GM18505 (cell line): ENCODE measurements around the gene RAC2.
A peak's percentile ranks its signal among the peaks of the same experiment; 100 is the strongest.
"Not testable (repeated sequence)": the region's sequence is repeated elsewhere in the genome, so short reads cannot be mapped to it uniquely, and the experiment has no call there.

Source experiments
- ATAC-seq: cut with Tn5 transposase; IDR thresholded peaks from one replicate; pipeline ENCODE4 v1.9.1; 2021; ENCODE audit not compliant: unreplicated experiment
- POLR2A ChIP-seq: IDR thresholded peaks from 4 replicates; pipeline ENCODE4 v1.6.1; 2011; ENCODE audit warnings: borderline replicate concordance; ENCODE audit not compliant: insufficient read depth, insufficient read length; ENCODE audit errors: extremely low read depth

The RAC2 gene

GRCh38 chr22:37255558-37256006 is 11.5 kb upstream of the RAC2 start:
- TF ChIP-seq POLR2A: no peak
- no peak for ATAC-seq

- no peak for ATAC-seq
- TF ChIP-seq POLR2A: no peak
These were observed 10.8 kb upstream of the RAC2 start for GRCh38 chr22:37254867-37255233.

GRCh38 chr22:37254209-37254866 is 10.3 kb upstream of the RAC2 start:
- ATAC-seq: no peak

GRCh38 chr22:37253126-37253660 is 9.1 kb upstream of the RAC2 start:
- no peak for TF ChIP-seq POLR2A
- ATAC-seq: no peak

More at GRCh38 chr22:37254209-37254866, 10.3 kb upstream of the RAC2 start:
- no peak for TF ChIP-seq POLR2A

- ATAC-seq: not testable (repeated sequence)
These were observed 7.8 kb upstream of the RAC2 start for GRCh38 chr22:37251836-37252235.

- TF ChIP-seq POLR2A: no peak
- ATAC-seq: no peak
These were observed 5.9 kb upstream of the RAC2 start for GRCh38 chr22:37249986-37250385.

GRCh38 chr22:37248251-37248650 is 4.2 kb upstream of the RAC2 start:
- no peak for TF ChIP-seq POLR2A
- no peak for ATAC-seq

DNA sequence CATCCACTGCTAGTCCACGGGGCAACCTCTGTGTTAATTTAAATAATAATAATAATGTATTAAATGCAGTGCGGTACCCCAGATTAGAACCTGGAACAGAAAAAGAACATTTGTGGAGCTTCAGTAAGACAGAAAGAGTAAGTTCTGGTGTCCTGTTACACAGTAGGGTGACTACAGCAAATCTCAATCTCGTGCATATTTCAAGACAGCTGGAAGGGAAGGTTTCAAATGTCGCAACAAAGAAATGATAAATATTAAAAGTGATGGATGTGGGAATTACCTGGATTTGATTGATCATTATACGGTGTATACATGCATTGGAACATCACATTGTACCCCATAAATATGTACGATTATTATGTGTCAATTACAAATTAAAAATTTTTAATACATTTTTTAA is 1.7 kb upstream of the RAC2 start:
- no peak for TF ChIP-seq POLR2A
- no peak for ATAC-seq

DNA sequence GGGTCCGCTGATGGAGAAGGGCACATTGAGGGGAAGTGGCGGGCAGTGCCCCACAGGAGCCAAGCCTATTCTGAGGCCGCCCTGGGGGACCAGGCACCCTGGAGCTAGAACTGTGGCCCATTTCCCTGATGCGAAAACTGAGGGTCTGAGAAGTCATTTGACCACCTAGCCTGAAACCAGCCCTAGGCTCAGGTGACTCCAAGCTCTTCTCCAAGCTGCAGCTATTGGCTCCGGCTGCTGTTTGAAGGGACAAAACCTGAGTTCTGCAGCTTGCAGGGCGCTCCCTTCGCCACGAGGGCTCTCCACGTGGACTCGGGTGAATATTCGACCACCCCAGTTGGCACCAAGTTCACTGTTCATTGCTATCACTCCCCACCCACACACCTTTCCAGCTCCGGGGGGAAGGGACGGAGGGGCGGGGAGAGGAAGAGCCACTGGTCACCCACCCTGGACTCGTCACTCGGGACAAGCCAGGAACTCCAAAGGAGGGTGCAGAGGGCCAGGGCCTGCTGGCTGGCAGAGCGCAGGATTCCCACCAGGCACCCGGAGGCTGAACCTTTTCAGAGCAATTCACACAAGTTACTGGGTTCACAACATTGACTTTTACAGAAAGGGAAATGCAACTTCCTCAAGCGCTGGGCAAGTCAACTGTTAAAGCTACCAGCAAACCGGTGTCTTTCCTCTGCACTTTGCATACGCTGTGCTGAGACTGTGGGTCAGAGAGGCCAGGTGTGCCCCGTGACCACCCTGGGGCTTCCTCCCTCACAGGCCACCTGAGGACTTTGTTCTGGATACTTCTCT is 1.1 kb upstream of the RAC2 start:
- ATAC-seq: peak; percentile 32
- TF ChIP-seq POLR2A: peak; percentile 56

- no peak for TF ChIP-seq POLR2A
- ATAC-seq: peak; percentile 13
These were observed 511 bp downstream of the RAC2 start for GRCh38 chr22:37243402-37244113.

DNA sequence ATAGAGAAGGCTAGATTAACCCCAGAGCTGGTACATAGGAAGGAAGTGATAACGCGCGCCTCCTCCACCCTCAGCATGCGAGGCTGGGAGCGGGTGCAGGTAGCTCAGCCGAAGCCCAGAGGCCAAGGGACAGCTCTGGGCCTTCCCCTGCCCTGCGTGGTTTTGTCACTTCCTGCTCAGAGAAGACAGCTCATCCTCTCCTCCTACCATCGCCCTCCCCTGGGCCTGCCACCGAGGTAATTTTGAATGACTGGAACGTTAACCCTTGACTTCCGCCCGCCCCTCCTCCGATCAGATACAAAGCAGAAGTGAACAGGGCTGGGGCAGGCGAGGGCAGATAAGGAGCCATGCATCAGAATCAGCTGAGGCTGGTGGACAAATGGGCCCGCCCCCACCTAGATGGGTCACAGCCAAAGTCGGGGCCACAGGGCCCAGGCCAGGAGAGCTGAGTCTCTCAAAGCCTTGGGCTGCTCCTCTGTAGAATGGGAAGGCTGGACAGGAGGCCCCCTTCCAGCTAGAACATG is 1.6 kb downstream of the RAC2 start:
- ATAC-seq: peak; percentile 48
- peak; percentile 79 for TF ChIP-seq POLR2A

DNA sequence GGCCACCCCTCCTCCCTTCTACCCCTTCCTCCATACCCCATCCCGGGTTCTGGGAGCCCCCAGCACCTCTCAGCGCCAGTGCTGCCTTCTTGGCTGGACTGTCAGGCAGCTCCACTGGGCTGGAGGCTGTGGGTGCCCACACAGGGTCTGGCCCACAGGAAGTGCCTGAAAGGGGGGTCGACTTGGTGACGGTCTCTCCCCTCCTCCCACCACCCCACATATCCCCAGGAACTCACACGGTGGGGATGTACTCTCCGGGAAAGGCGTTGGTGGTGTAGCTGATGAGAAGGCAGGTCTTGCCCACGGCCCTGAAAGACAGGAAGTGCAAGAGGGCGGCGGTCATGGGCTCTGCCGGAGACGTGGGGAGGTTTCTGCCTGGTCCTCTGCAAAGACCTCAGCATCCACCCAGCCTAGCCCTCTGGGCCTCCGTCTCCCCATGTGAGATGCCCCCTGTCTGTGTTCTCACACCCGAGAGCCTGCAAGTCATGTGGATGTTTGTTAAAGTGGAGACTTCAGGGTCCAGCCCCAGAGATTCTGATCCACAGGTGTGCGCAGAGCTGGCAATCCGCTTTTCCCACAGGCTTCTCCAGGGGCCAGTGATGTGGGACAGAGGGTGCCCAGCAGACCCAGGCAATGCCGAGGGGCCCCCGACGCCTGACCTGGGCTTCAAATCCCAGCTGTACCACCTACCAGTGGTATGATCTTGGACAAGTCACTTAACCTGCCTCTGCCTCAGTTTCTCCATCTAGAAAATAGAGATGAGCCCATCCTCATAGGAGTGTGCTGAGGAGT is 2.5 kb downstream of the RAC2 start:
- no peak for ATAC-seq
- TF ChIP-seq POLR2A: no peak

GRCh38 chr22:37240941-37241320 is 3.1 kb downstream of the RAC2 start:
- no peak for ATAC-seq
- no peak for TF ChIP-seq POLR2A
